PFSK-1 (cell line): ENCODE results near the gene ZPR1.

ENCODE experiments used
- FOXP2 ChIP-seq: optimal IDR thresholded peaks from 2 replicates; pipeline ENCODE3; 2011; ENCODE audit warnings: borderline replicate concordance, control low read depth, inconsistent platforms; ENCODE audit not compliant: insufficient read depth; ENCODE audit errors: extremely low read length, extremely low read depth
- POLR2AphosphoS5 ChIP-seq: IDR thresholded peaks from 2 replicates; pipeline ENCODE4 v1.6.1; 2012; ENCODE audit warnings: low read depth, mild to moderate bottlenecking, control low read depth, low read length, moderate library complexity
- REST ChIP-seq, 2 experiments: IDR thresholded peaks; 2 replicates each; pipeline versions ENCODE4 v1.6.1 to v1.8.0; 2011 to 2012; ENCODE audit warnings: low read depth in 2 of 2, low read length in 2 of 2, control low read depth in 1 of 2, inconsistent platforms in 1 of 2, mild to moderate bottlenecking in 1 of 2, moderate library complexity in 1 of 2; ENCODE audit not compliant: insufficient read depth in 1 of 2
- SIN3A ChIP-seq: IDR thresholded peaks from 2 replicates; pipeline ENCODE4 v1.6.1; 2012; ENCODE audit warnings: mild to moderate bottlenecking, low read length, moderate library complexity, borderline replicate concordance; ENCODE audit not compliant: insufficient read depth
- TAF1 ChIP-seq: IDR thresholded peaks from 2 replicates; pipeline ENCODE4 v1.6.1; 2012; ENCODE audit warnings: low read length, control low read depth, borderline replicate concordance; ENCODE audit not compliant: insufficient read depth

ZPR1 gene

GRCh38 chr11:116790167-116791001 is 2.6 kb upstream of the ZPR1 start:
- TF ChIP-seq REST (IDR thresholded peaks at IDR 0.05; ENCODE audit: insufficient read depth in 1 of 2, low read depth in 2 of 2, low read length in 2 of 2), result no peak
- no peak for TF ChIP-seq TAF1
- TF ChIP-seq SIN3A, result no peak
- TF ChIP-seq FOXP2, result no peak
- no peak for TF ChIP-seq POLR2AphosphoS5

GRCh38 chr11:116788975-116789374 is 1.2 kb upstream of the ZPR1 start:
- TF ChIP-seq POLR2AphosphoS5 (no peak), REST (IDR thresholded peaks at IDR 0.05; ENCODE audit: insufficient read depth in 1 of 2, low read depth in 2 of 2, low read length in 2 of 2) (no peak), TAF1 (no peak), SIN3A (no peak), FOXP2 (no peak)

- TF ChIP-seq REST (IDR thresholded peaks at IDR 0.05; ENCODE audit: insufficient read depth in 1 of 2, low read depth in 2 of 2, low read length in 2 of 2) (no peak), TAF1 (no peak), POLR2AphosphoS5 (no peak), SIN3A (no peak), FOXP2 (no peak)
Observed at GRCh38 chr11:116788534-116788933, 711 bp upstream of the ZPR1 start.

GRCh38 chr11:116787436-116787785 is 412 bp downstream of the ZPR1 start:
- no peak for TF ChIP-seq TAF1
- no peak for TF ChIP-seq POLR2AphosphoS5
- no peak for TF ChIP-seq REST (IDR thresholded peaks at IDR 0.05; ENCODE audit: insufficient read depth in 1 of 2, low read depth in 2 of 2, low read length in 2 of 2)
- TF ChIP-seq FOXP2, result no peak
- no peak for TF ChIP-seq SIN3A
